Muscle of leg (tissue), 11 donors: ENCODE data around the gene CNOT1. TPM values are rescaled to one million over a fixed set of nuclear protein-coding genes. Genes with fewer than 3 reads are reported as not detected.
A peak's percentile ranks its signal among the peaks of the same experiment; 100 is the strongest.

ENCODE experiments used
- DNase-seq: peaks from one replicate; pipeline ENCODE4 v3.0.0; 2013
- H3K27ac ChIP-seq: one replicate; pipeline ENCODE4 v1.5.1; 2013; ENCODE audit warnings: mild to moderate bottlenecking, low read length, control low read depth
- H3K27me3 ChIP-seq: one replicate; pipeline ENCODE4 v1.6.1; 2013; ENCODE audit warnings: low read length; ENCODE audit not compliant: control insufficient read depth, insufficient read depth
- H3K36me3 ChIP-seq: one replicate; pipeline ENCODE4 v1.6.1; 2013; ENCODE audit warnings: low read length; ENCODE audit not compliant: control insufficient read depth, insufficient read depth
- H3K4me1 ChIP-seq: one replicate; pipeline ENCODE4 v1.6.1; 2013; ENCODE audit warnings: low read length; ENCODE audit not compliant: control insufficient read depth, insufficient read depth
- H3K4me3 ChIP-seq: one replicate; pipeline ENCODE4 v1.5.1; 2013; ENCODE audit warnings: low read length, control low read depth
- H3K9me3 ChIP-seq: replicated peaks from 2 replicates; pipeline ENCODE4 v1.6.1; 2013; ENCODE audit warnings: low read depth, low read length; ENCODE audit not compliant: control insufficient read depth
- WGBS: methylation state at CpG from one replicate; pipeline ENCODE4 v1.1.5; 2013; ENCODE audit warnings: missing lambda C conversion rate; ENCODE audit not compliant: insufficient coverage; 5-methylcytosine and 5-hydroxymethylcytosine counted together
- polyA plus RNA-seq, 8 donors: library from polyadenylated mRNA; unstranded; fragments of 120-200 nt; gene quantifications; one replicate each; pipeline versions ENCODE4 v1.2.1 to v1.2.3, GENCODE V29; 2013; ENCODE audit warnings: inconsistent platforms in 1 of 8, low replicate concordance in 1 of 8; ENCODE audit not compliant: insufficient read length in 8 of 8, insufficient read depth in 1 of 8
- total RNA-seq: library from RNA; stranded (reverse); fragments of 120-200 nt; gene quantifications from one replicate; pipeline ENCODE4 v1.2.4, GENCODE V29; 2013

CNOT1 gene
- total and polyA plus RNA-seq, 9 donors, result 85.1 to 121 (median 99.9) TPM

- Histone ChIP-seq H3K9me3 (no peaks in the 10 kb centered on the region), H3K36me3 (no peaks in the 10 kb centered on the region), H3K4me1 (peaks cover 19% of the 10 kb centered on the region), H3K27me3 (peaks cover 2% of the 10 kb centered on the region), H3K4me3 (peak overlapping the region; percentile 39), H3K27ac (no peak overlapping the region)
- peak; percentile 87 for DNase-seq
- 11% methylated on average over 41 of the region's 43 CpGs for WGBS
These were observed 141.9 kb downstream of the CNOT1 start for GRCh38 chr16:58487566-58488351.

- H3K36me3 ChIP-seq, result no peaks in the 10 kb centered on the region
- H3K27ac ChIP-seq, result peak overlapping the region; percentile 13
- WGBS, result 29% methylated on average over 3 of the region's 11 CpGs
- no peaks in the 10 kb centered on the region for H3K9me3 ChIP-seq
- H3K4me1 ChIP-seq, result peaks cover 19% of the 10 kb centered on the region
- peaks cover 2% of the 10 kb centered on the region for H3K27me3 ChIP-seq
- no peak overlapping the region for H3K4me3 ChIP-seq
- peak; percentile 69 for DNase-seq
These were observed 144.3 kb downstream of the CNOT1 start for GRCh38 chr16:58485184-58485887.

DNA sequence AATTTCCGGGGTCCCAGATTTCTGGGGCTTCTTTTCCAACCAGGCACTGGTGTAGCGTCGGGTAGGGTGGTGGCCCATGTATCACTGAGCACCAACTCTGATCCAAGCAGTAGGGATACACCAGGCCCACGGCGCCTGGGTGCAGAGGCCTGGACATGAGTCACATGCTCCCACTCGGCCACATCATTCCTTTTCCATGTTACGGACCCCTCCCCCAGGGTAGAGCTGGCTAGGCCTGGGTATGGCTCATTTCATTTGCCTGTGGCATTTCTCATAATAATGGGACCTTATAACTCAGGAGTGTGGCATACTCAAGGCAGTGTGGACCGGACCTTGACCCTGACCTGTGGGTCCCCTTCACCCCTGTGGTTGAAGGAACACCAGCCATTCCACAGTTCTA, 147.7 kb downstream of the CNOT1 start:
- Histone ChIP-seq H3K27me3 (peaks cover 4% of the 10 kb centered on the region), H3K36me3 (no peaks in the 10 kb centered on the region), H3K4me3 (no peak overlapping the region), H3K4me1 (peaks cover 13% of the 10 kb centered on the region), H3K27ac (no peak overlapping the region), H3K9me3 (no peaks in the 10 kb centered on the region)
- no peak for DNase-seq
- 78% methylated on average over 5 of the region's 8 CpGs for whole genome bisulfite sequencing

GRCh38 chr16:58481226-58481869, 148.3 kb downstream of the CNOT1 start:
- Histone ChIP-seq H3K4me3 (no peak overlapping the region), H3K9me3 (no peaks in the 10 kb centered on the region), H3K27ac (no peak overlapping the region), H3K36me3 (no peaks in the 10 kb centered on the region), H3K27me3 (peaks cover 4% of the 10 kb centered on the region), H3K4me1 (peaks cover 13% of the 10 kb centered on the region)
- no peak for DNase-seq
- 90% methylated on average over 10 of the region's 11 CpGs for WGBS

GRCh38 chr16:58478427-58478826, 151.2 kb downstream of the CNOT1 start:
- WGBS, result no CpG with 5 or more reads among the region's 2 CpGs
- H3K4me1 ChIP-seq, result peaks cover 3% of the 10 kb centered on the region
- no peak for DNase-seq
- H3K27me3 ChIP-seq, result peaks cover 10% of the 10 kb centered on the region
- no peaks in the 10 kb centered on the region for H3K36me3 ChIP-seq
- no peak overlapping the region for H3K27ac ChIP-seq
- H3K9me3 ChIP-seq, result no peaks in the 10 kb centered on the region
- no peak overlapping the region for H3K4me3 ChIP-seq

DNA sequence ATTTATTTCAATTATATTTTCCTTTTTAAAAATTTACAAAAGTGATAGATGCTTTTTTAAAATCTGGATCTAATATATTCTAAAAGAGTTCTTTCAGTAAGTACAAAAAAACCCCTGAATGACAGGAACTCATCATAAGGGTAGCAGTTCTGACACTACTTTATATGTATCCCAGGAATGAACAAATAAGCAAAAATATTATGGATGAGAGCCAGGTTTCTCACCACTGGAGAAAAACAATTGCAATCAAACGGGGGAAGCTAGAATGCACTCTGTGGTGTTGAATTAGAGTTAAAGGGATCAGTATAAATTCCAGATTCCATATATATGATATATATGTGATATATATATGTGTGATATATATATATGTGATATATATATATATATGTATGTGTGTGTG, 152.8 kb downstream of the CNOT1 start:
- H3K4me1 ChIP-seq, result peaks cover 3% of the 10 kb centered on the region
- H3K27ac ChIP-seq, result no peak overlapping the region

DNA sequence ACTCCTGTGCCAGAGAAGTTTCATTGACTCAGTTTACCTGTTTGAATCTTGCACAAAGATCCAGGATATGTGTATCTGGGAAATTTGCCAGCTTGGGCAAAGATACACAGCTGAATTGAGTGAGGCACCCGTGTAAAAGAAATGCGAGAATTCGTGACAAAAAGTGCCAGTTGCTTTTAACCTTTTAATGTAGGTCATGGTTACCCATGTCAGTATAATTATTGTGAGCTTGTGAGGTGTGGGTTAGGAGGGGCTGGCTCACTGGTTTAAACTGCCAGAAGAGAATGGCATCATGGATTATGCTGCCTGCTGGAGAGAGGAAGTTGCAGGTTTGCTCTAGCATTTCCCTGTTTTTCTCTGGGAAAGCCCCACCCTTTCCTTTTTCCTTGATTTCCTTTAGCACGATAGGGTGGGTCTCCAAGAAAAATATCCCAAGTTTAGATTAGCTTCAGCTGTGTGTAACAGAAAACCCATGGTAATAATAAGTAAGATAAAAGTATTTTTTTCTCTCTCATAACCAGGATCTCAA, 154.5 kb downstream of the CNOT1 start:
- peaks cover 8% of the 10 kb centered on the region for H3K27me3 ChIP-seq
- no peak overlapping the region for H3K4me3 ChIP-seq
- H3K9me3 ChIP-seq, result no peaks in the 10 kb centered on the region
- H3K27ac ChIP-seq, result peak overlapping the region; percentile 51
- no peaks in the 10 kb centered on the region for H3K36me3 ChIP-seq
- no peak for DNase-seq
- 65% methylated on average over 3 of the region's 4 CpGs for WGBS
- H3K4me1 ChIP-seq, result peaks cover 3% of the 10 kb centered on the region

More for the DNA sequence above, 152.8 kb downstream of the CNOT1 start:
- Histone ChIP-seq H3K36me3 (no peaks in the 10 kb centered on the region), H3K27me3 (peaks cover 8% of the 10 kb centered on the region), H3K9me3 (no peaks in the 10 kb centered on the region), H3K4me3 (no peak overlapping the region)
- no peak for DNase-seq
- no CpG with 5 or more reads among the region's 1 CpG for WGBS

DNA sequence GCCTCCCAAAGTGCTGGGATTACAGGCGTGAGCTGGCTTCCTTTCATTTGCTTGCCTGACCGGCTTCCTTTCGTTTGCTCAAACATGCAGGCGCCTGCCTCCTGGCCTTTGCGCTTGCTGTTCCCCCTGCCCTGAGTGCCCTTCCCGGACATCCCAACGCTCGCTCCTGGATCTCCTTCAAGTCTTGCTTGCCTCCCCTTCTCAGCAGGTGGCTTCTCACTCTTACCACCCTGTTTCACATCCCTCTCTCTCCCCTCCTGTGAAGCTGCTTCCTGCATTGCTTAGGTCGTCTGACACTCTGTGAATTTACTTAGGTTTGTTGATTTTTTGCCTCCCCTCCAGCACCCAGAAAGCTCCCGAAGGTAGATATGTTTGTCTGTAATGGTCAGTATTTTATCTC, 155.3 kb downstream of the CNOT1 start:
- Histone ChIP-seq H3K4me1 (peaks cover 3% of the 10 kb centered on the region), H3K27ac (peak overlapping the region; percentile 62), H3K4me3 (no peak overlapping the region), H3K36me3 (no peaks in the 10 kb centered on the region), H3K9me3 (no peaks in the 10 kb centered on the region), H3K27me3 (peaks cover 7% of the 10 kb centered on the region)
- no peak for DNase-seq
- WGBS, result 82% methylated on average over 8 of the region's 10 CpGs

DNA sequence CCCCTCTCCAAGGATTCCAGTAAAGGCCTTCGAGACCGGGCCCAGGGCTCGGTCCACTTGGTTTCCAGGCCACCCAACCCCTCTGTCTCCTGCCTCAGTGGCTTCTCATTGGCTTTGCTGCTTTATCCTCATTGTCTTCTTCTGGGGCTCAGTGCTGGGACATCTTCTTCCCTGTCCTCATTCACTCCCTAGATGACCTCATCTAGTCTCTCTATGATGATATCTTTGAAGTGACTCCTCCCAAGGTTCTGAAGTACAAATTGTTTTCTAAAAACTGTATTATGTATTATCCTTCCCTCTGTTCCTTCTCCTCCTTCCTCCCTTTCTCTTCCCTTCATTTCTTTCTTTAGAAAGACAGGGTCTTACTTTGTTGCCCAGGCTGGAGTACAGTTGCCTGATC, 156.8 kb downstream of the CNOT1 start:
- no peak overlapping the region for H3K27ac ChIP-seq
- peaks cover 3% of the 10 kb centered on the region for H3K4me1 ChIP-seq
- no peaks in the 10 kb centered on the region for H3K9me3 ChIP-seq
- no peak for DNase-seq
- no peaks in the 10 kb centered on the region for H3K36me3 ChIP-seq
- peaks cover 11% of the 10 kb centered on the region for H3K27me3 ChIP-seq
- no peak overlapping the region for H3K4me3 ChIP-seq
- 88% methylated on average over 3 of the region's 3 CpGs for WGBS

GRCh38 chr16:58472266-58472665, 157.4 kb downstream of the CNOT1 start:
- 83% methylated on average over 9 of the region's 9 CpGs for WGBS

More at GRCh38 chr16:58472266-58472665, 157.4 kb downstream of the CNOT1 start:
- Histone ChIP-seq H3K27ac (no peak overlapping the region), H3K4me1 (peaks cover 3% of the 10 kb centered on the region), H3K4me3 (no peak overlapping the region), H3K36me3 (no peaks in the 10 kb centered on the region), H3K27me3 (peaks cover 17% of the 10 kb centered on the region), H3K9me3 (no peaks in the 10 kb centered on the region)
- DNase-seq, result no peak
